ENCODE data around the gene CEP89.
"Not testable (repeated sequence)": the region's sequence is repeated elsewhere in the genome, so short reads cannot be mapped to it uniquely, and the experiment has no call there.

Gene CEP89

DNA sequence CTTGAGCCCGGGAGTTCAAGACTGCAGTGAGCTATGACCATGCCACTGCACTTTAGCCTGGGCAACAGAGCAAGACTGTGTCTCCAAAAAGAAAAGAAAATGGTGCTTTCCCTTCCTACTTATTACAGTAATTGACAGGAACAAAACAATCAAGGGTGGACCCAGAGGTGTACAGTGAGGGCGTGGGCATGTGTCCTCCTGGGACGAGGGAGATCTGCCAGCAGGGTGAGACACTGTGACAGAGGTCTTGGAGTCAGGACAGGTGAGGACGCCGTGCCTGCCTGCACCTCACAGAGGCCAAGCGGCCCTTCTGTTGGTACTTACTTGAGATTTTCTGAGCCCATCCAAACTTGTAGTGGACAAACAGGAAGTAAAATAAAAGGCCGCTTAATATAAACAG lies 138.9 kb downstream of the CEP89 start:
- H3K27me3 ChIP-seq (ENCODE audit: control insufficient read depth in 2 of 2, insufficient read depth in 2 of 2, low read length in 2 of 2); H3K9ac ChIP-seq (ENCODE audit: low read depth in 1 of 2, low read length in 2 of 2); H3K4me1 ChIP-seq (ENCODE audit: control insufficient read depth in 2 of 2, insufficient read depth in 2 of 2, low read length in 2 of 2); H3K36me3 ChIP-seq (ENCODE audit: control insufficient read depth in 2 of 2, insufficient read depth in 2 of 2, low read length in 2 of 2); H3K9me3 ChIP-seq (ENCODE audit: control insufficient read depth in 2 of 2, low read length in 2 of 2); H3K4me3 ChIP-seq (ENCODE audit: low read length in 2 of 2); H3K27ac ChIP-seq (ENCODE audit: low read depth in 2 of 2, low read length in 2 of 2): not testable (repeated sequence)

DNA sequence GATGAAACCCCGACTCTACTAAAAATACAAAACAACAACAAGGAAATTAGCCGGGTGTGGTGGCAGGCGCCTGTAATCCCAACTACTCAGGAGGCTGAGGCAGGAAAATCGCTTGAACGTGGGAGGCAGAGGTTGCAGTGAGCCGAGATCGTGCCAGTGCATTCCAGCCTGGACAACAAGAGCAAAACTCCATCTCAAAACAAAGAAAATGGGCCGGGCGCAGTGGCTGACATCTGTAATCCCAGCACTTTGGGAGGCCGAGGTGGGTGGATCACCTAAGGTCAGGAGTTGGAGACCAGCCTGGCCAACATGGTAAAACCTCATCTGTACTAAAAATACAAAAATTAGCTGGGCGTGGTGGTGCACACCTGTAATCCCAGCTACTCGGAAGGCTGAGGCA lies 139.7 kb downstream of the CEP89 start:
- H3K4me1 ChIP-seq (ENCODE audit: control insufficient read depth in 2 of 2, insufficient read depth in 2 of 2, low read length in 2 of 2); H3K9me3 ChIP-seq (ENCODE audit: control insufficient read depth in 2 of 2, low read length in 2 of 2); H3K4me3 ChIP-seq (ENCODE audit: low read length in 2 of 2); H3K9ac ChIP-seq (ENCODE audit: low read depth in 1 of 2, low read length in 2 of 2); H3K36me3 ChIP-seq (ENCODE audit: control insufficient read depth in 2 of 2, insufficient read depth in 2 of 2, low read length in 2 of 2); H3K27ac ChIP-seq (ENCODE audit: low read depth in 2 of 2, low read length in 2 of 2); H3K27me3 ChIP-seq (ENCODE audit: control insufficient read depth in 2 of 2, insufficient read depth in 2 of 2, low read length in 2 of 2): not testable (repeated sequence)

DNA sequence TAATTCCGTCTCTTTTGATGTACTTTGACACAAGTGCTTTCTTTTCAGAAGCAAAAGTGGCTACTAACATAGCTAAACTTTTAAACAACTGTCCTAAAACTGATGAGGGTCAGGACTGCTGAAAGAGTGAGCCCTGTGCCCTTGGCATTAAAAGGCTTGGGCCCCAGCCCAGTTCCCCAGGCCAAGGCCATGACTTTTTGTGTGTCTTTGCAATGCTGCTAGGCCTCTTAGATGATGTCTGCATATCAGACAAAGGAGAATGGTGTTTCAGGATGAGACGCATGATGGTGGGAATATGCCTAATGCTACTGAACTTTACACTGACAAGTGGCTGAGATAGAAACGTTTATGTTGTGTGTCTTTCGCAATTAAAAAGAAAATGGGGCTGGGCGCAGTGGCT lies 140.1 kb downstream of the CEP89 start:
- Histone ChIP-seq H3K9ac (ENCODE audit: low read depth in 1 of 2, low read length in 2 of 2) (no peak overlapping the region), H3K27ac (ENCODE audit: low read depth in 2 of 2, low read length in 2 of 2) (no peak overlapping the region), H3K27me3 (ENCODE audit: control insufficient read depth in 2 of 2, insufficient read depth in 2 of 2, low read length in 2 of 2) (no peaks in the 10 kb centered on the region), H3K4me1 (ENCODE audit: control insufficient read depth in 2 of 2, insufficient read depth in 2 of 2, low read length in 2 of 2) (no peaks in the 10 kb centered on the region), H3K4me3 (ENCODE audit: low read length in 2 of 2) (no peak overlapping the region), H3K9me3 (ENCODE audit: control insufficient read depth in 2 of 2, low read length in 2 of 2) (no peaks in the 10 kb centered on the region), H3K36me3 (ENCODE audit: control insufficient read depth in 2 of 2, insufficient read depth in 2 of 2, low read length in 2 of 2) (no peaks in the 10 kb centered on the region)

DNA sequence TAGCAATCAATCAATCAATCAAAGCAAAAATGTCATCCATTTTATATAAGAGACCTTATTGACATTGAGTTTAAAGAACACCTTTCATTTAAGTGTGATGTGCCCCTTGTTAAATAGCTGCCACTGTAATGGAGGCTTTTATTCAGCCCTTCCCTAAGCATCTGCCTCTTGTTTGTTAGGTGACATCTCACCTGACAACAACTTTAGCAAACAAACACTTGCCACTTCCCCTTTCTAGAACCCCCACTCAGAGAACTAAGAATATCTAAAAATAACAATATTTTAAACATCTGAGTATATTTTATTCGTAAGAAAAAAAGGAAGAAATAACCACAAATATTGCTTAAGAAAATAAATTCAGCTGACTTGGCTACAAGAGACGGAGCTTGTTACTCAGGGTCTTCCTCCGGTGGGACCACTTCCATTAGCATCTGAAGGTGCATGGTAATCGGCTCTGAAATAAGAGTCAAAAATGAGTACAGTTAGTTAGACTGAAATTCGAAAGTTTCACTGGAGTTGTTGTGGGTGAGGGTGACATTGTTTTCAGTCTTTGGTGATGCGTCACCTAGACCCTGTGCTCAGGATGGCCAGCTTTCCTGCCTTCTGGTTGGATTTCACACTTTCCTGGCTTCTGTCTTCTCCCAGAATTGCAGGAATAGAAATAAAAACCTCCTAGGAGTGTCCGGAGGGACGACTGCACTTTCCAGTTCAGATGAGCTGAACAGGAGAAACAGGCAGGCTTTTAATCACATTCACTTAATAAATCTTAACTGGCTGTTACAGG lies 141.3 kb downstream of the CEP89 start:
- Histone ChIP-seq H3K4me1 (ENCODE audit: control insufficient read depth in 2 of 2, insufficient read depth in 2 of 2, low read length in 2 of 2) (no peaks in the 10 kb centered on the region), H3K9ac (ENCODE audit: low read depth in 1 of 2, low read length in 2 of 2) (no peak overlapping the region), H3K36me3 (ENCODE audit: control insufficient read depth in 2 of 2, insufficient read depth in 2 of 2, low read length in 2 of 2) (no peaks in the 10 kb centered on the region), H3K27ac (ENCODE audit: low read depth in 2 of 2, low read length in 2 of 2) (no peak overlapping the region), H3K27me3 (ENCODE audit: control insufficient read depth in 2 of 2, insufficient read depth in 2 of 2, low read length in 2 of 2) (no peaks in the 10 kb centered on the region), H3K4me3 (ENCODE audit: low read length in 2 of 2) (no peak overlapping the region), H3K9me3 (ENCODE audit: control insufficient read depth in 2 of 2, low read length in 2 of 2) (no peaks in the 10 kb centered on the region)

DNA sequence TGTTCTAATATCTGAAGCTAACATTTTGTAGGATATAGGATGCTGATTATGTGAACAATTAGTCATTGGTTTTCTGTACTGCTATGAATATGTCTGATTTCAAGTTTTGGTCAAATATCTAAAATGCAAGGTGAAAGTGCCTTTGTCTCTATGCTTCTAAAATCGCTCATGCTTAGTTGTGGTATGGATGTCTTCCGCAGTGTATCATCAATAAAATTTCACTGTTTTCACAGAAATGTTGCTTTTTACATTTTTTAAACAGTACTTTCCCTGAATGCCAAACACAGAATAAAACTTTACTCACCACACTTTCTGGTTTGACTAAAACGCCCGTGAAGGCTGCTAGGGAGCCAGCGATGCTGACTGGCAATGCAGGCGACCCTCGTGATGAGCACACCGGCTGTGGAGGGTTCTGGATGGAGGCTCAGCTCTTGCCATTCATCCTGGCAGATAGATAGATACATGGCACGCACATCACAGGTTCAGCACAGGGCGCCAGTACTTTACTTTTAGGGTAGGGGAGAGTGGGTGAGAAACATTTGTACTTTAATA lies 142.3 kb downstream of the CEP89 start:
- H3K9me3 ChIP-seq (ENCODE audit: control insufficient read depth in 2 of 2, low read length in 2 of 2): no peaks in the 10 kb centered on the region
- no peaks in the 10 kb centered on the region for H3K36me3 ChIP-seq (ENCODE audit: control insufficient read depth in 2 of 2, insufficient read depth in 2 of 2, low read length in 2 of 2)
- H3K4me1 ChIP-seq (ENCODE audit: control insufficient read depth in 2 of 2, insufficient read depth in 2 of 2, low read length in 2 of 2): no peaks in the 10 kb centered on the region
- no peak overlapping the region for H3K4me3 ChIP-seq (ENCODE audit: low read length in 2 of 2)
- H3K27ac ChIP-seq (ENCODE audit: low read depth in 2 of 2, low read length in 2 of 2): no peak overlapping the region
- H3K27me3 ChIP-seq (ENCODE audit: control insufficient read depth in 2 of 2, insufficient read depth in 2 of 2, low read length in 2 of 2): no peaks in the 10 kb centered on the region
- no peak overlapping the region for H3K9ac ChIP-seq (ENCODE audit: low read depth in 1 of 2, low read length in 2 of 2)

DNA sequence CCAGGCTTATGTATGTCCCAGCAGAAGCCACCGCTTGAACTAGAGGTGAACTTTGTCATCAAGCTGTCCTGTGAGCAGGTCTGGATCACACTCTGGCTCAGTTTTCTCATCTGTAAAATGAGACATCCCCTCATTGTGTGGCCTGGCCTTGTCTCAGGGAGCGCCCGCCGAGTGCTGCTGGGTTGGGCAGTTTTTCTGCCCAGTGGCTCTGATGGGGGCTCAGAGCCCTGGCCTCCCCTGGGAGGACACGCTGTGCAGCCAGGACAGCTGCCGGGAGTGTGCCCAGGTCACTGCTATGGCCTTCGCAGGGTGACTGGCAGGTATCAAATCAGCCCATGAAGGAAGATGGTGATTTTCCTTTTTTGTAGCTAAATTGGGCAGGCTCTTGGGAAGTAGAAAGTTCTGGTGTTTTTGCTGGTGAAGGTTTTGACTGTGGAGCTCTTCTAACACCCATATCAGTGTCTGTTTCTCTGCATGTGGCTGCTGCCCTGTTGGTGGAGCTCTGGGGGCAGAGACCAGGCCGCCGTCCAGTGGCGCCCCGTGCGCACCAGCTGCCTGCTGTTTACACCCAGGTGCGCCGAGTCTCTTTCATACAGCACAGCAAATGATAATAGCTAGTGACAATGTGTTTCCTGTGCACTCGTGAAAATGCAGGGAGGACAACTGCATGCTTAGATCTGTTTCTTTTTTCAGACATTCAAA lies 143.0 kb downstream of the CEP89 start:
- Histone ChIP-seq H3K27me3 (ENCODE audit: control insufficient read depth in 2 of 2, insufficient read depth in 2 of 2, low read length in 2 of 2) (no peaks in the 10 kb centered on the region), H3K4me3 (ENCODE audit: low read length in 2 of 2) (no peak overlapping the region), H3K4me1 (ENCODE audit: control insufficient read depth in 2 of 2, insufficient read depth in 2 of 2, low read length in 2 of 2) (no peaks in the 10 kb centered on the region), H3K9ac (ENCODE audit: low read depth in 1 of 2, low read length in 2 of 2) (no peak overlapping the region), H3K27ac (ENCODE audit: low read depth in 2 of 2, low read length in 2 of 2) (no peak overlapping the region), H3K36me3 (ENCODE audit: control insufficient read depth in 2 of 2, insufficient read depth in 2 of 2, low read length in 2 of 2) (no peaks in the 10 kb centered on the region), H3K9me3 (ENCODE audit: control insufficient read depth in 2 of 2, low read length in 2 of 2) (no peaks in the 10 kb centered on the region)

DNA sequence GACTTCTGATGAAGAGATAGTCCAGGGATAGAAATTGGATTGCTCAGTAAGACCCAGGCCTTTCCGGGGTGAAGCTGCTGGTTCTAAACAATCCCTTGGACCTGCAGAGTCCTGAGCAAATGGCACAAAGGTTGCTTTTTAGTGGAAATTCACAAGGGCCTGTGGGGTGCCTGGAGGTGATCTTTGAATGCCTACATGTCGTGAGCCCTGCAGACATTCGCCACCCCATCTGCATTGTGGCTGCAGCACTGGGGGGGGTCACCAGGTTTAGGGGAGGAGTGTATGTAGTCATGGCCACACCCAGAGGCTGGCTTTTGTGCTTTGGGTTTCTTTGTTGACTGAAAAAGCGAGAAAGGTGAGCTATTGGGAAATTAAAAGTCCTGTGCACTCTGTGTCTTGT lies 143.6 kb downstream of the CEP89 start:
- Histone ChIP-seq H3K27me3 (ENCODE audit: control insufficient read depth in 2 of 2, insufficient read depth in 2 of 2, low read length in 2 of 2) (no peaks in the 10 kb centered on the region), H3K36me3 (ENCODE audit: control insufficient read depth in 2 of 2, insufficient read depth in 2 of 2, low read length in 2 of 2) (no peaks in the 10 kb centered on the region), H3K27ac (ENCODE audit: low read depth in 2 of 2, low read length in 2 of 2) (no peak overlapping the region), H3K9ac (ENCODE audit: low read depth in 1 of 2, low read length in 2 of 2) (no peak overlapping the region), H3K4me1 (ENCODE audit: control insufficient read depth in 2 of 2, insufficient read depth in 2 of 2, low read length in 2 of 2) (no peaks in the 10 kb centered on the region), H3K4me3 (ENCODE audit: low read length in 2 of 2) (no peak overlapping the region), H3K9me3 (ENCODE audit: control insufficient read depth in 2 of 2, low read length in 2 of 2) (no peaks in the 10 kb centered on the region)

Measured in mucosa of rectum (tissue), 2 donors.